HFFc6 (cell line): Measurements from ENCODE around the gene F2RL1. TPM values are rescaled to one million over a fixed set of nuclear protein-coding genes. Genes with fewer than 3 reads are reported as not detected.

Experiments used
- DNase-seq: peaks from one replicate; pipeline ENCODE4 v3.0.0-alpha.2; 2018
- H3K27ac Mint-ChIP-seq: 2 replicates; pipeline ENCODE4 v1.8.0; 2020; ENCODE audit warnings: mild to moderate bottlenecking, mixed read lengths
- H3K27me3 Mint-ChIP-seq: 2 replicates; pipeline ENCODE4 v1.8.0; 2021; ENCODE audit warnings: mild to moderate bottlenecking, moderate library complexity, mixed read lengths; ENCODE audit not compliant: insufficient read depth
- H3K36me3 Mint-ChIP-seq: 2 replicates; pipeline ENCODE4 v1.8.0; 2021; ENCODE audit warnings: low read depth, mixed read lengths
- H3K4me1 Mint-ChIP-seq: 2 replicates; pipeline ENCODE4 v1.8.0; 2020; ENCODE audit warnings: low read depth, mixed read lengths
- H3K4me3 Mint-ChIP-seq: 2 replicates; pipeline ENCODE4 v1.8.0; 2020; ENCODE audit warnings: mild to moderate bottlenecking, moderate library complexity, mixed read lengths
- H3K9me3 Mint-ChIP-seq: 2 replicates; pipeline ENCODE4 v1.8.0; 2020; ENCODE audit warnings: mild to moderate bottlenecking, mixed read lengths
- total RNA-seq, 6 experiments: library from RNA; stranded (reverse); fragmentation: NEBNext Ultra II Directional; extraction: Animal tissue kit (Norgen Biotek cat#: 25700); gene quantifications; 2 replicates in 1 of 6; 3 replicates in 5 of 6; pipeline ENCODE4 v1.2.3, GENCODE V29; 2021
- TF ChIP-seq, protein P1 (sequence below): fragments of 200-600 bp; sonication (generic); IDR thresholded peaks from 2 replicates; pipeline ENCODE4 v1.5.0; 2021; ENCODE audit warnings: antibody characterized with exemption, mild to moderate bottlenecking

F2RL1 gene
- total RNA-seq, 6 experiments from 2014 or later: 2.9 to 6.4 (median 6.0) TPM

DNA sequence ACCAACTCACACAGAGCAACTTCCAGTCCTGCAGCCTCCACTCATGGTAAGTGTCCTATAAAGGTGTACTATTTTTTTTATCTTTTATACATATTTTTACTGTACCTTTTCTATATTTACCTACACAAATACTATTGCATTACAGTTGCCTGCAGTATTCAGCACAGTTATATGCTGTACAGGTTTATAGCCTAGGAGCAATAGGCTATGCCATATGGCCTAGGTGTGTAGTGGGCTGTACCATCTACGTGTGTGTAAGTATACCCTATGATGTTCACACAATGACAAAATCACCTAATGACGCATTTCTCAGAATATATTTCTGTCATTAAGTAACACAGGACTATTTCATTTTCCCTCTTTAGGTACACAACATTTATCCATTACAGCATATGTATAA is 47.7 kb downstream of the F2RL1 start:
- Mint-ChIP-seq H3K9me3 (no peaks in the 10 kb centered on the region), H3K27me3 (peaks cover 3% of the 10 kb centered on the region), H3K36me3 (no peaks in the 10 kb centered on the region), H3K4me3 (no peak overlapping the region), H3K27ac (no peak overlapping the region), H3K4me1 (peaks cover 34% of the 10 kb centered on the region)
- DNase-seq: no peak
- TF ChIP-seq, protein P1, sequence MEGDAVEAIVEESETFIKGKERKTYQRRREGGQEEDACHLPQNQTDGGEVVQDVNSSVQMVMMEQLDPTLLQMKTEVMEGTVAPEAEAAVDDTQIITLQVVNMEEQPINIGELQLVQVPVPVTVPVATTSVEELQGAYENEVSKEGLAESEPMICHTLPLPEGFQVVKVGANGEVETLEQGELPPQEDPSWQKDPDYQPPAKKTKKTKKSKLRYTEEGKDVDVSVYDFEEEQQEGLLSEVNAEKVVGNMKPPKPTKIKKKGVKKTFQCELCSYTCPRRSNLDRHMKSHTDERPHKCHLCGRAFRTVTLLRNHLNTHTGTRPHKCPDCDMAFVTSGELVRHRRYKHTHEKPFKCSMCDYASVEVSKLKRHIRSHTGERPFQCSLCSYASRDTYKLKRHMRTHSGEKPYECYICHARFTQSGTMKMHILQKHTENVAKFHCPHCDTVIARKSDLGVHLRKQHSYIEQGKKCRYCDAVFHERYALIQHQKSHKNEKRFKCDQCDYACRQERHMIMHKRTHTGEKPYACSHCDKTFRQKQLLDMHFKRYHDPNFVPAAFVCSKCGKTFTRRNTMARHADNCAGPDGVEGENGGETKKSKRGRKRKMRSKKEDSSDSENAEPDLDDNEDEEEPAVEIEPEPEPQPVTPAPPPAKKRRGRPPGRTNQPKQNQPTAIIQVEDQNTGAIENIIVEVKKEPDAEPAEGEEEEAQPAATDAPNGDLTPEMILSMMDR: no peak

DNA sequence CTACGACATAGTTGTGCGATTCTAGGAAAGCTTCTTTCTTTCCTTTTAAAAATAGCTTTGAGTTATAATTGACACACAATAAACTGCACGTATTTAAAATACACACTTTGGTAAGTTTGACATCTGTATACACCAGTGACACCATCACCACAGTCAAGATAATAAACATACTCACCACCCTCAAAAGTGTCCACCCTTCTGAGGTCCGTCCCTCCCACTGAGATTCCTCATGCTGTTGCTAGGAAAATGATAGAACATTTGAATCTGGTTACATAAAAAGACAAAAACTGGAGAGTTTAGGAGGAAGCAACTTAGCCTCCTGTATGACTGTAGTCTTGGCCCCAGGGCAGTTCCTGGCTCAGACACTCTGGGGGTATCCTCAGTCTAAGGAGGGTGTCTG is 48.2 kb downstream of the F2RL1 start:
- Mint-ChIP-seq H3K9me3 (no peaks in the 10 kb centered on the region), H3K4me3 (no peak overlapping the region), H3K27me3 (peaks cover 3% of the 10 kb centered on the region), H3K36me3 (no peaks in the 10 kb centered on the region), H3K4me1 (peaks cover 28% of the 10 kb centered on the region), H3K27ac (no peak overlapping the region)
- TF ChIP-seq, protein P1: no peak
- DNase-seq: no peak

DNA sequence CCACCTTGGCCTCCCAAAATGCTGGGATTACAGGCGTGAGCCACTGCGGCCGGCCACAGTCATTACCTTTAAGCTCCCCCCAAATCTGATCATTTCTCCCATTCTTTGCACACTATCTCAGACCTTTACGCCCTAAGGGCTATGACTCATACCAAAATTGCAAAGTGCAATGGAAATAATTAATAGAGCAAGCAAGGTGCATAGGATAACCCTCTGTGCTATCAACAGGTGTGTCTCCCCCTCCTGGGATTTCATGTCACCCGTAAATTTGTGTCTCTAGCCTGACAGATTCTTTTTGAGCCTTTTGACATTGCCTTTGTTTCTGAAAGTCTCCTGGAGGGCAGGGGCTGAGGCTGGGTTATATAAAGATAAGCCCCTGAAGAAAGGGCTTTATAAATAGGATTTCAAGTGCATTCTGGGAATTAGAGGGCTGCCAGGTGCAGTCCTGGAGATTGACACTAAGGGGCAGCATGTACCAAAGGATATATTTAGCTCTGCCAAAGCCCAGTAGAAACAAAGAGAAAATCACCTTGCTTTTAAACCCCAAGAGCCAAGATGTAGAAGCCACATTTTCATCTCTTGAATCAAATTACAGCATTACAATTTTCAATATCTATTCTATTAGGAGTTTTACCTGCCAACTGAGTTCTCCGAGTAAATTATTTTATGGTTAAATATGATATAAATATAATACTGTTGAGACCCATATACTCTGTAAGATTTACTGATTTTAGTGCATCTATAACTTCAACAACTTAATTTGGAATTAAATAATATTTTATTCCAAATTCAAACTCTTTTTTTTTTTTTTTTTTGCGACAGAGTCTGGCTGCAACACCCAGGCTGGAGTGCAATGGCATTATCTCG is 49.2 kb downstream of the F2RL1 start:
- H3K4me1 Mint-ChIP-seq: peaks cover 27% of the 10 kb centered on the region
- H3K9me3 Mint-ChIP-seq: no peaks in the 10 kb centered on the region
- no peak overlapping the region for H3K4me3 Mint-ChIP-seq
- DNase-seq: peak; percentile 60
- no peak overlapping the region for H3K27ac Mint-ChIP-seq
- peaks cover 3% of the 10 kb centered on the region for H3K27me3 Mint-ChIP-seq
- TF ChIP-seq, protein P1: peak; percentile 88
- no peaks in the 10 kb centered on the region for H3K36me3 Mint-ChIP-seq

DNA sequence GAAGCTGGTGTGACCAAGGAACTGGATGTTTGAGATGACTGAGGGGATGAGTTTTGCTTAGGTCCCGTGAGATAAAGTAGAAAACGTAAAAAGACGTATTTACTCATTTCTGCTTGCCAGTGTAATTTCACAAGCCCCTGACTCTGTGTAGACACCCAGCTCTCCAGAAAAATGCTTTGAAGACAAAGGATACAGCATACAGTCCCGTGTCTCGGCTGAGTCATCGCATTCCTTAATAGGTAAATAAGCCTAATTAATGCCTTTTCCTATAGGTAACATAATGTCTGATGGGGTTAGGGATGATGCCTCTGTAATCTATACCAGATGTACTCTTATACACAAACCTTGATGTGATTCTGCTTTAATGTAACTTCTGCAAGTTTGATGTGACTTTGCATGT is 51.2 kb downstream of the F2RL1 start:
- peak; percentile 3 for DNase-seq
- Mint-ChIP-seq H3K27ac (no peak overlapping the region), H3K4me1 (peaks cover 36% of the 10 kb centered on the region), H3K36me3 (no peaks in the 10 kb centered on the region), H3K9me3 (no peaks in the 10 kb centered on the region), H3K4me3 (no peak overlapping the region), H3K27me3 (peaks cover 3% of the 10 kb centered on the region)
- TF ChIP-seq, protein P1: no peak

DNA sequence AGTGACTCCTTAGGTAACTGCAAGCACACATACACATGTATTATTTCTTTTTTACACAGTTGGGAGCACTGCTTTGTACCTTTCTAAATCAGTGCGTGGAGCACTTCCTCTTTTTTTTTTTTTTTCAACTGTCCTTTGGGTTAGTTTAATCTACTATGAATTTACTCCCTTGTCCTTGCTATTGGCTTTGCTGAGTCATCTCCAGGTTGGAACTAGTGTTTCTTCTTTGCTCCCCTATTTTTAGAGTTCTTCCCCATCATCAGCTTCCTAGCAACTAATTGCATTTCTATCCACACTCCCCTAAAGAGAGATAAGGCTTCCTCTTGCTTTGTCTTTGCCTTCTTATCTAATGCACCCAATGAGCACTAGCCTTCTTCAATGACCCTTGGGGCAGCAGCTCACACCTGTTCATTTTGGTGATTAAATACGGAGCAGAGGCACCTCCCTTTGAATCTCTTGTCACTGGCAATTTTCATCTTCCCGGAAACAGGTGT is 55.3 kb downstream of the F2RL1 start:
- peaks cover 12% of the 10 kb centered on the region for H3K27me3 Mint-ChIP-seq
- H3K36me3 Mint-ChIP-seq: no peaks in the 10 kb centered on the region
- H3K4me3 Mint-ChIP-seq: no peak overlapping the region
- TF ChIP-seq, protein P1: no peak
- no peak for DNase-seq
- peaks cover 35% of the 10 kb centered on the region for H3K4me1 Mint-ChIP-seq
- H3K27ac Mint-ChIP-seq: no peak overlapping the region
- no peaks in the 10 kb centered on the region for H3K9me3 Mint-ChIP-seq

Other genes with a start within 250 kb of the F2RL1 start
- gene F2RL2, start 195.6 kb upstream of the F2RL1 start, total RNA-seq: 10 to 100 TPM; 40.8 to 87.2 (median 54.3) TPM
- gene F2R, start 102.9 kb upstream of the F2RL1 start, total RNA-seq: 10 to 100 TPM; 47.0 to 73.5 (median 65.5) TPM
- gene S100Z, start 31.0 kb downstream of the F2RL1 start, total RNA-seq: not detected
- gene CRHBP, start 134.0 kb downstream of the F2RL1 start, total RNA-seq: not detected
- gene AGGF1, start 211.4 kb downstream of the F2RL1 start, total RNA-seq: 10 to 100 TPM; 19.7 to 23.0 (median 20.5) TPM